ENCODE data around the gene PHLDA2. TPM values are rescaled to one million over a fixed set of nuclear protein-coding genes. Genes with fewer than 3 reads are reported as not detected.
"Not testable (repeated sequence)": the region's sequence is repeated elsewhere in the genome, so short reads cannot be mapped to it uniquely, and the experiment has no call there.

Gene PHLDA2
- total and polyA plus RNA-seq, 2 donors from 2014 or later: 9.0 to 19.7 TPM

GRCh38 chr11:2940147-2940920 lies 11.1 kb upstream of the PHLDA2 start:
- H3K4me1 ChIP-seq (ENCODE audit: control insufficient read depth in 2 of 3, insufficient read depth in 2 of 3, low read depth in 1 of 3, low read length in 3 of 3): peaks cover 0 to 22% (median 11%) of the 10 kb centered on the region in 3 donors
- no peak for FAIRE-seq
- peaks cover 0 to 5% (median 0%) of the 10 kb centered on the region in 3 donors for H3K36me3 ChIP-seq (ENCODE audit: control insufficient read depth in 2 of 3, insufficient read depth in 3 of 3, low read length in 3 of 3)
- DNase-seq: peak in 2 of 5 donors; percentile 58 to 85
- peaks cover 3 to 7% (median 7%) of the 10 kb centered on the region in 3 donors for H3K9me3 ChIP-seq (ENCODE audit: control insufficient read depth in 2 of 3, insufficient read depth in 1 of 3, low read length in 3 of 3)
- intact Hi-C loops (cut with DNase I): no loop called here
- no peak for TF ChIP-seq CTCF (IDR thresholded peaks at IDR 0.05; ENCODE audit: borderline replicate concordance, extremely low read depth, insufficient read depth)
- H3K27ac ChIP-seq (ENCODE audit: low read depth in 2 of 2, low read length in 2 of 2): peak overlapping the region; percentile 69 to 76
- H3K9ac ChIP-seq (ENCODE audit: low read length in 3 of 3): peak overlapping the region in 1 of 3 donors; percentile 40
- no peak overlapping the region for H3K4me3 ChIP-seq (ENCODE audit: low read length in 3 of 3)
- no peaks in the 10 kb centered on the region for H3K27me3 ChIP-seq (ENCODE audit: control insufficient read depth, insufficient read depth, low read length)

GRCh38 chr11:2938458-2939418 lies 9.5 kb upstream of the PHLDA2 start:
- H3K27me3 ChIP-seq (ENCODE audit: control insufficient read depth, insufficient read depth, low read length); H3K36me3 ChIP-seq (ENCODE audit: control insufficient read depth in 2 of 3, insufficient read depth in 3 of 3, low read length in 3 of 3); H3K9me3 ChIP-seq (ENCODE audit: control insufficient read depth in 2 of 3, insufficient read depth in 1 of 3, low read length in 3 of 3); DNase-seq; intact Hi-C loops (cut with DNase I); H3K4me3 ChIP-seq (ENCODE audit: low read length in 3 of 3); FAIRE-seq; H3K9ac ChIP-seq (ENCODE audit: low read length in 3 of 3); H3K27ac ChIP-seq (ENCODE audit: low read depth in 2 of 2, low read length in 2 of 2): not testable (repeated sequence)
- H3K4me1 ChIP-seq (ENCODE audit: control insufficient read depth in 2 of 3, insufficient read depth in 2 of 3, low read depth in 1 of 3, low read length in 3 of 3): peaks cover 0 to 18% (median 11%) of the 10 kb centered on the region in 3 donors

- H3K27ac ChIP-seq (ENCODE audit: low read depth in 2 of 2, low read length in 2 of 2); FAIRE-seq; intact Hi-C loops (cut with DNase I); H3K27me3 ChIP-seq (ENCODE audit: control insufficient read depth, insufficient read depth, low read length); H3K9me3 ChIP-seq (ENCODE audit: control insufficient read depth in 2 of 3, insufficient read depth in 1 of 3, low read length in 3 of 3); H3K9ac ChIP-seq (ENCODE audit: low read length in 3 of 3); H3K36me3 ChIP-seq (ENCODE audit: control insufficient read depth in 2 of 3, insufficient read depth in 3 of 3, low read length in 3 of 3); DNase-seq; H3K4me3 ChIP-seq (ENCODE audit: low read length in 3 of 3): not testable (repeated sequence)
- H3K4me1 ChIP-seq (ENCODE audit: control insufficient read depth in 2 of 3, insufficient read depth in 2 of 3, low read depth in 1 of 3, low read length in 3 of 3): peaks cover 0 to 12% (median 11%) of the 10 kb centered on the region in 3 donors
These were observed 8.6 kb upstream of the PHLDA2 start for GRCh38 chr11:2937641-2938457.

GRCh38 chr11:2934611-2935239 lies 5.5 kb upstream of the PHLDA2 start:
- Histone ChIP-seq H3K9ac (ENCODE audit: low read length in 3 of 3) (no peak overlapping the region), H3K9me3 (ENCODE audit: control insufficient read depth in 2 of 3, insufficient read depth in 1 of 3, low read length in 3 of 3) (peaks cover 3 to 7% (median 7%) of the 10 kb centered on the region in 3 donors), H3K4me3 (ENCODE audit: low read length in 3 of 3) (no peak overlapping the region), H3K36me3 (ENCODE audit: control insufficient read depth in 2 of 3, insufficient read depth in 3 of 3, low read length in 3 of 3) (no peaks in the 10 kb centered on the region), H3K4me1 (ENCODE audit: control insufficient read depth in 2 of 3, insufficient read depth in 2 of 3, low read depth in 1 of 3, low read length in 3 of 3) (peaks cover 0 to 5% (median under 1%) of the 10 kb centered on the region in 3 donors), H3K27me3 (ENCODE audit: control insufficient read depth, insufficient read depth, low read length) (peaks cover 2% of the 10 kb centered on the region), H3K27ac (ENCODE audit: low read depth in 2 of 2, low read length in 2 of 2) (no peak overlapping the region)
- intact Hi-C loops (cut with DNase I): no loop called here
- no peak for TF ChIP-seq CTCF (IDR thresholded peaks at IDR 0.05; ENCODE audit: borderline replicate concordance, extremely low read depth, insufficient read depth)
- peak in 1 of 5 donors; percentile 30 for DNase-seq
- FAIRE-seq: no peak
